GM23338 (cell line): ENCODE results near the gene CCDC61. TPM values are rescaled to one million over a fixed set of nuclear protein-coding genes. Genes with fewer than 3 reads are reported as not detected.
A peak's percentile ranks its signal among the peaks of the same experiment; 100 is the strongest.

Experiments used
- ATAC-seq: fragments of 200-7000 bp; cut with Tn5 transposase; 3 replicates; pipeline ENCODE4 v1.9.1; 2020
- DNase-seq: peaks from one replicate; pipeline ENCODE4 v3.0.0-alpha.2; 2015; ENCODE audit warnings: low spot score
- H2AFZ ChIP-seq: fragments of 200-600 bp; sonication (generic); 2 replicates; pipeline ENCODE4 v1.8.0; 2016; ENCODE audit warnings: antibody characterized with exemption, mild to moderate bottlenecking, moderate library complexity
- H3F3A ChIP-seq: fragments of 200-600 bp; sonication (generic); replicated peaks from 2 replicates; pipeline ENCODE4 v1.8.0; 2017; ENCODE audit warnings: antibody characterized with exemption, mixed run types, low read depth
- H3K27ac ChIP-seq: fragments of 200-600 bp; sonication (generic); 2 replicates; pipeline ENCODE4 v1.6.1; 2016; ENCODE audit warnings: low read depth
- H3K27me3 ChIP-seq: fragments of 200-600 bp; sonication (generic); 2 replicates; pipeline ENCODE4 v1.8.0; 2016; ENCODE audit warnings: mild to moderate bottlenecking, mixed run types, moderate library complexity; ENCODE audit not compliant: insufficient read depth
- H3K36me3 ChIP-seq: fragments of 200-600 bp; sonication (generic); 2 replicates; pipeline ENCODE4 v1.8.0; 2016; ENCODE audit warnings: mild to moderate bottlenecking; ENCODE audit not compliant: insufficient read depth
- H3K4me1 ChIP-seq: fragments of 200-600 bp; sonication (generic); 2 replicates; pipeline ENCODE4 v1.8.0; 2016; ENCODE audit warnings: mild to moderate bottlenecking, moderate library complexity; ENCODE audit not compliant: insufficient read depth
- H3K4me2 ChIP-seq: fragments of 200-600 bp; sonication (generic); 2 replicates; pipeline ENCODE4 v1.7.1; 2017; ENCODE audit warnings: mixed run types
- H3K4me3 ChIP-seq: fragments of 200-600 bp; sonication (generic); 2 replicates; pipeline ENCODE4 v1.6.1; 2016; ENCODE audit warnings: mixed run types
- H3K79me2 ChIP-seq: fragments of 200-600 bp; sonication (generic); replicated peaks from 2 replicates; pipeline ENCODE4 v1.8.0; 2017; ENCODE audit warnings: mild to moderate bottlenecking; ENCODE audit not compliant: insufficient read depth
- H3K9me2 ChIP-seq: fragments of 200-600 bp; sonication (generic); 2 replicates; pipeline ENCODE4 v1.8.0; 2017; ENCODE audit not compliant: insufficient read depth
- H4K20me1 ChIP-seq: fragments of 200-600 bp; sonication (generic); replicated peaks from 2 replicates; pipeline ENCODE4 v1.8.0; 2017; ENCODE audit warnings: mild to moderate bottlenecking; ENCODE audit not compliant: insufficient read depth
- H3K27ac Mint-ChIP-seq: 2 replicates; pipeline ENCODE4 v1.8.0; 2020; ENCODE audit warnings: inconsistent platforms, mild to moderate bottlenecking, moderate library complexity, mixed read lengths
- H3K27me3 Mint-ChIP-seq: 3 replicates; pipeline ENCODE4 v1.8.0; 2022; ENCODE audit warnings: low read depth, mild to moderate bottlenecking, moderate library complexity, mixed read lengths, inconsistent platforms; ENCODE audit not compliant: insufficient read depth, poor library complexity
- H3K36me3 Mint-ChIP-seq: 3 replicates; pipeline ENCODE4 v1.8.0; 2021; ENCODE audit warnings: low read depth, mild to moderate bottlenecking, inconsistent platforms, moderate library complexity, mixed read lengths
- H3K4me1 Mint-ChIP-seq: 3 replicates; pipeline ENCODE4 v1.8.0; 2020; ENCODE audit warnings: mild to moderate bottlenecking, inconsistent platforms, mixed read lengths
- H3K4me3 Mint-ChIP-seq: 3 replicates; pipeline ENCODE4 v1.8.0; 2021; ENCODE audit warnings: moderate library complexity, mild to moderate bottlenecking, inconsistent platforms, mixed read lengths
- H3K9me3 Mint-ChIP-seq: 3 replicates; pipeline ENCODE4 v1.8.0; 2020; ENCODE audit warnings: moderate library complexity, mild to moderate bottlenecking, inconsistent platforms, mixed read lengths
- CREB1 ChIP-seq: fragments of 250-450 bp; sonication (Bioruptor Pico); IDR thresholded peaks from 2 replicates; pipeline ENCODE4 v1.5.0; 2020; ENCODE audit warnings: low read depth, mild to moderate bottlenecking, moderate library complexity
- EZH2phosphoT487 ChIP-seq: fragments of 200-600 bp; sonication (generic); IDR thresholded peaks from one replicate; pipeline ENCODE4 v1.8.1; 2018; ENCODE audit warnings: antibody characterized with exemption; ENCODE audit not compliant: unreplicated experiment
- POLR2AphosphoS5 ChIP-seq: IDR thresholded peaks from 2 replicates; pipeline ENCODE4 v1.6.1; 2016; ENCODE audit warnings: antibody characterized with exemption, low read depth
- REST ChIP-seq: IDR thresholded peaks from one replicate; pipeline ENCODE4 v1.6.1; 2018; ENCODE audit warnings: antibody characterized with exemption; ENCODE audit not compliant: unreplicated experiment
- STAT1 ChIP-seq: IDR thresholded peaks from one replicate; pipeline ENCODE4 v1.6.1; 2016; ENCODE audit warnings: antibody characterized with exemption; ENCODE audit not compliant: unreplicated experiment
- ZNF114 ChIP-seq: fragments of 250-450 bp; sonication (Bioruptor Pico); IDR thresholded peaks from 2 replicates; pipeline ENCODE4 v1.5.0; 2020; ENCODE audit warnings: mild to moderate bottlenecking, moderate library complexity
- ZNF331 ChIP-seq: fragments of 250-450 bp; sonication (Bioruptor Pico); IDR thresholded peaks from 2 replicates; pipeline ENCODE4 v1.5.0; 2020; ENCODE audit warnings: low read depth, mild to moderate bottlenecking, moderate library complexity
- polyA plus RNA-seq: library from polyadenylated mRNA; unstranded; fragments of >200 nt; fragmentation: Nextera tagmentation; extraction: Ambion mirVana; gene quantifications from 2 replicates; pipeline ENCODE4 v1.2.1, GENCODE V29; 2016
- total RNA-seq: library from RNA; depleted of rRNA; stranded (reverse); fragments of >200 nt; shearing (Covaris generic); gene quantifications from 2 replicates; pipeline ENCODE4 v1.2.3, GENCODE V29; 2014
- TF ChIP-seq, protein P1 (sequence below): fragments of 250-450 bp; sonication (Bioruptor Pico); IDR thresholded peaks from 2 replicates; pipeline ENCODE4 v1.5.0; 2020; ENCODE audit warnings: mild to moderate bottlenecking, moderate library complexity

Gene CCDC61
- total and polyA plus RNA-seq, 2 experiments from 2014 or later = 9.8 to 22.4 TPM

- Mint-ChIP-seq H3K4me3 (no peak overlapping the region; the same call in 2 of the 3 replicates), H3K27ac (no peak overlapping the region), H3K9me3 (no peaks in the 10 kb centered on the region; the same call in 2 of the 3 replicates), H3K4me1 (peaks cover 27% of the 10 kb centered on the region), H3K27me3 (peaks cover 13% of the 10 kb centered on the region), H3K36me3 (no peaks in the 10 kb centered on the region)
- Histone ChIP-seq H3K4me3 (no peak overlapping the region), H3K9me2 (no peaks in the 10 kb centered on the region), H3K79me2 (peaks cover 22% of the 10 kb centered on the region), H3K4me2 (no peak overlapping the region), H4K20me1 (no peaks in the 10 kb centered on the region; the same call in 1 of the 2 replicates), H3K36me3 (no peaks in the 10 kb centered on the region), H3F3A (peaks cover 7% of the 10 kb centered on the region; the same call in 1 of the 2 replicates), H3K4me1 (peaks cover 8% of the 10 kb centered on the region), H3K27ac (no peak overlapping the region), H2AFZ (no peak overlapping the region), H3K27me3 (no peaks in the 10 kb centered on the region)
- no peak for ATAC-seq
- TF ChIP-seq ZNF114 (CRISPR knock-in tag) = no peak
- no peak for TF ChIP-seq EZH2phosphoT487
- TF ChIP-seq CREB1 (CRISPR knock-in tag) = no peak
- TF ChIP-seq POLR2AphosphoS5 = no peak
- TF ChIP-seq ZNF331 (CRISPR knock-in tag) = no peak
- TF ChIP-seq REST = no peak
- TF ChIP-seq STAT1 = no peak
- DNase-seq = no peak
These were observed 1.7 kb downstream of the CCDC61 start for GRCh38 chr19:45996933-45997332.

- Histone ChIP-seq H4K20me1 (no peaks in the 10 kb centered on the region; the same call in 1 of the 2 replicates), H3K4me3 (no peak overlapping the region), H3K4me1 (peaks cover 8% of the 10 kb centered on the region), H3K9me2 (no peaks in the 10 kb centered on the region), H3K27ac (0 out of 2 replicates have a peak overlapping the region, but pooled peaks have one; percentile 45), H3K4me2 (no peak overlapping the region), H3F3A (peaks cover 7% of the 10 kb centered on the region; the same call in 1 of the 2 replicates), H2AFZ (no peak overlapping the region), H3K79me2 (peaks cover 27% of the 10 kb centered on the region), H3K27me3 (no peaks in the 10 kb centered on the region), H3K36me3 (no peaks in the 10 kb centered on the region)
- Mint-ChIP-seq H3K27ac (no peak overlapping the region), H3K4me3 (peak overlapping the region; percentile 94; the same call in 2 of the 3 replicates), H3K36me3 (0 out of 3 replicates have a peak, but pooled peaks cover 2% of the 10 kb centered on the region), H3K9me3 (no peaks in the 10 kb centered on the region; the same call in 2 of the 3 replicates), H3K4me1 (peaks cover 27% of the 10 kb centered on the region), H3K27me3 (peaks cover 13% of the 10 kb centered on the region)
- TF ChIP-seq CREB1 (CRISPR knock-in tag) = no peak
- TF ChIP-seq, protein P1, sequence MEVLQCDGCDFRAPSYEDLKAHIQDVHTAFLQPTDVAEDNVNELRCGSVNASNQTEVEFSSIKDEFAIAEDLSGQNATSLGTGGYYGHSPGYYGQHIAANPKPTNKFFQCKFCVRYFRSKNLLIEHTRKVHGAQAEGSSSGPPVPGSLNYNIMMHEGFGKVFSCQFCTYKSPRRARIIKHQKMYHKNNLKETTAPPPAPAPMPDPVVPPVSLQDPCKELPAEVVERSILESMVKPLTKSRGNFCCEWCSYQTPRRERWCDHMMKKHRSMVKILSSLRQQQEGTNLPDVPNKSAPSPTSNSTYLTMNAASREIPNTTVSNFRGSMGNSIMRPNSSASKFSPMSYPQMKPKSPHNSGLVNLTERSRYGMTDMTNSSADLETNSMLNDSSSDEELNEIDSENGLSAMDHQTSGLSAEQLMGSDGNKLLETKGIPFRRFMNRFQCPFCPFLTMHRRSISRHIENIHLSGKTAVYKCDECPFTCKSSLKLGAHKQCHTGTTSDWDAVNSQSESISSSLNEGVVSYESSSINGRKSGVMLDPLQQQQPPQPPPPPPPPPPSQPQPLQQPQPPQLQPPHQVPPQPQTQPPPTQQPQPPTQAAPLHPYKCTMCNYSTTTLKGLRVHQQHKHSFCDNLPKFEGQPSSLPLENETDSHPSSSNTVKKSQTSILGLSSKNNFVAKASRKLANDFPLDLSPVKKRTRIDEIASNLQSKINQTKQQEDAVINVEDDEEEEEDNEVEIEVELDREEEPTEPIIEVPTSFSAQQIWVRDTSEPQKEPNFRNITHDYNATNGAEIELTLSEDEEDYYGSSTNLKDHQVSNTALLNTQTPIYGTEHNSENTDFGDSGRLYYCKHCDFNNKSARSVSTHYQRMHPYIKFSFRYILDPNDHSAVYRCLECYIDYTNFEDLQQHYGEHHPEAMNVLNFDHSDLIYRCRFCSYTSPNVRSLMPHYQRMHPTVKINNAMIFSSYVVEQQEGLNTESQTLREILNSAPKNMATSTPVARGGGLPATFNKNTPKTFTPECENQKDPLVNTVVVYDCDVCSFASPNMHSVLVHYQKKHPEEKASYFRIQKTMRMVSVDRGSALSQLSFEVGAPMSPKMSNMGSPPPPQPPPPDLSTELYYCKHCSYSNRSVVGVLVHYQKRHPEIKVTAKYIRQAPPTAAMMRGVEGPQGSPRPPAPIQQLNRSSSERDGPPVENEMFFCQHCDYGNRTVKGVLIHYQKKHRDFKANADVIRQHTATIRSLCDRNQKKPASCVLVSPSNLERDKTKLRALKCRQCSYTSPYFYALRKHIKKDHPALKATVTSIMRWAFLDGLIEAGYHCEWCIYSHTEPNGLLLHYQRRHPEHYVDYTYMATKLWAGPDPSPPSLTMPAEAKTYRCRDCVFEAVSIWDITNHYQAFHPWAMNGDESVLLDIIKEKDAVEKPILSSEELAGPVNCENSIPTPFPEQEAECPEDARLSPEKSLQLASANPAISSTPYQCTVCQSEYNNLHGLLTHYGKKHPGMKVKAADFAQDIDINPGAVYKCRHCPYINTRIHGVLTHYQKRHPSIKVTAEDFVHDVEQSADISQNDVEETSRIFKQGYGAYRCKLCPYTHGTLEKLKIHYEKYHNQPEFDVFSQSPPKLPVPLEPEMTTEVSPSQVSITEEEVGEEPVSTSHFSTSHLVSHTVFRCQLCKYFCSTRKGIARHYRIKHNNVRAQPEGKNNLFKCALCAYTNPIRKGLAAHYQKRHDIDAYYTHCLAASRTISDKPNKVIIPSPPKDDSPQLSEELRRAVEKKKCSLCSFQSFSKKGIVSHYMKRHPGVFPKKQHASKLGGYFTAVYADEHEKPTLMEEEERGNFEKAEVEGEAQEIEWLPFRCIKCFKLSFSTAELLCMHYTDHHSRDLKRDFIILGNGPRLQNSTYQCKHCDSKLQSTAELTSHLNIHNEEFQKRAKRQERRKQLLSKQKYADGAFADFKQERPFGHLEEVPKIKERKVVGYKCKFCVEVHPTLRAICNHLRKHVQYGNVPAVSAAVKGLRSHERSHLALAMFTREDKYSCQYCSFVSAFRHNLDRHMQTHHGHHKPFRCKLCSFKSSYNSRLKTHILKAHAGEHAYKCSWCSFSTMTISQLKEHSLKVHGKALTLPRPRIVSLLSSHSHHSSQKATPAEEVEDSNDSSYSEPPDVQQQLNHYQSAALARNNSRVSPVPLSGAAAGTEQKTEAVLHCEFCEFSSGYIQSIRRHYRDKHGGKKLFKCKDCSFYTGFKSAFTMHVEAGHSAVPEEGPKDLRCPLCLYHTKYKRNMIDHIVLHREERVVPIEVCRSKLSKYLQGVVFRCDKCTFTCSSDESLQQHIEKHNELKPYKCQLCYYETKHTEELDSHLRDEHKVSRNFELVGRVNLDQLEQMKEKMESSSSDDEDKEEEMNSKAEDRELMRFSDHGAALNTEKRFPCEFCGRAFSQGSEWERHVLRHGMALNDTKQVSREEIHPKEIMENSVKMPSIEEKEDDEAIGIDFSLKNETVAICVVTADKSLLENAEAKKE = no peak
- no peak for DNase-seq
- no peak for ATAC-seq
These were observed 3.6 kb downstream of the CCDC61 start for GRCh38 chr19:45998834-45999233.
